H9 (cell line): ENCODE results near the gene SIDT2. TPM values are rescaled to one million over a fixed set of nuclear protein-coding genes. Genes with fewer than 3 reads are reported as not detected.
A peak's percentile ranks its signal among the peaks of the same experiment; 100 is the strongest.

Experiments used
- DNase-seq: peaks from one replicate; pipeline ENCODE4 v3.0.0-alpha.2; 2017
- H2AFZ ChIP-seq: one replicate; pipeline ENCODE4 v1.6.1; 2013; ENCODE audit warnings: mild to moderate bottlenecking, low read length, control low read depth, moderate library complexity
- H2AK5ac ChIP-seq: 2 replicates; pipeline ENCODE4 v1.6.1; 2013; ENCODE audit warnings: low read length, control low read depth, mixed read lengths; ENCODE audit not compliant: insufficient read length
- H2BK120ac ChIP-seq: one replicate; pipeline ENCODE4 v1.6.1; 2013; ENCODE audit warnings: low read depth, mild to moderate bottlenecking, low read length, control low read depth, inconsistent platforms; ENCODE audit not compliant: poor library complexity, severe bottlenecking
- H2BK12ac ChIP-seq: 2 replicates; pipeline ENCODE4 v1.6.1; 2013; ENCODE audit warnings: low read length, control low read depth, mixed read lengths, low read depth; ENCODE audit not compliant: insufficient read length
- H2BK15ac ChIP-seq: 2 replicates; pipeline ENCODE4 v1.6.1; 2013; ENCODE audit warnings: low read depth, low read length, control low read depth
- H2BK20ac ChIP-seq: one replicate; pipeline ENCODE4 v1.6.1; 2013; ENCODE audit warnings: low read depth, mild to moderate bottlenecking, low read length, control low read depth, inconsistent platforms; ENCODE audit not compliant: poor library complexity, severe bottlenecking
- H2BK5ac ChIP-seq: 2 replicates; pipeline ENCODE4 v1.6.1; 2013; ENCODE audit warnings: low read length, control low read depth, mixed read lengths; ENCODE audit not compliant: insufficient read length
- H3K14ac ChIP-seq: 2 replicates; pipeline ENCODE4 v1.6.1; 2013; ENCODE audit warnings: low read length, control low read depth; ENCODE audit not compliant: insufficient read depth
- H3K18ac ChIP-seq: 2 replicates; pipeline ENCODE4 v1.6.1; 2013; ENCODE audit warnings: low read depth, mild to moderate bottlenecking, mixed read lengths, low read length, control low read depth; ENCODE audit not compliant: insufficient read length
- H3K23ac ChIP-seq: 2 replicates; pipeline ENCODE4 v1.6.1; 2013; ENCODE audit warnings: low read length, control low read depth, mixed read lengths, low read depth; ENCODE audit not compliant: insufficient read length
- H3K23me2 ChIP-seq: 2 replicates; pipeline ENCODE4 v1.6.1; 2013; ENCODE audit warnings: low read depth, mild to moderate bottlenecking, mixed read lengths, low read length, control low read depth; ENCODE audit not compliant: insufficient read length, poor library complexity, severe bottlenecking
- H3K27ac ChIP-seq: 2 replicates; pipeline ENCODE4 v1.5.1; 2013; ENCODE audit warnings: low read length, control low read depth, mixed read lengths, low read depth; ENCODE audit not compliant: insufficient read length
- H3K27me3 ChIP-seq: 2 replicates; pipeline ENCODE4 v1.6.1; 2013; ENCODE audit warnings: low read length, control low read depth, inconsistent platforms; ENCODE audit not compliant: insufficient read depth
- H3K4ac ChIP-seq: 2 replicates; pipeline ENCODE4 v1.6.1; 2013; ENCODE audit warnings: low read depth, mild to moderate bottlenecking, control low read depth, inconsistent platforms, low read length, moderate library complexity
- H3K4me1 ChIP-seq: 2 replicates; pipeline ENCODE4 v1.6.1; 2013; ENCODE audit warnings: low read length, control low read depth, inconsistent platforms; ENCODE audit not compliant: insufficient read depth
- H3K4me2 ChIP-seq: 2 replicates; pipeline ENCODE4 v1.6.1; 2013; ENCODE audit warnings: low read length, control low read depth, mixed read lengths; ENCODE audit not compliant: insufficient read length, insufficient read depth
- H3K56ac ChIP-seq: 2 replicates; pipeline ENCODE4 v1.6.1; 2013; ENCODE audit warnings: low read depth, mild to moderate bottlenecking, mixed read lengths, low read length, control low read depth; ENCODE audit not compliant: insufficient read length
- H3K79me1 ChIP-seq: 2 replicates; pipeline ENCODE4 v1.6.1; 2013; ENCODE audit warnings: low read depth, mild to moderate bottlenecking, moderate library complexity, low read length, control low read depth, inconsistent platforms; ENCODE audit not compliant: insufficient read depth, poor library complexity, severe bottlenecking
- H3K79me2 ChIP-seq: 2 replicates; pipeline ENCODE4 v1.6.1; 2013; ENCODE audit warnings: low read length, control low read depth, inconsistent platforms; ENCODE audit not compliant: insufficient read depth
- H3K9ac ChIP-seq: 2 replicates; pipeline ENCODE4 v1.6.1; 2013; ENCODE audit warnings: low read length, control low read depth, mixed read lengths; ENCODE audit not compliant: insufficient read length; ENCODE audit errors: extremely low read depth
- H3K9me3 ChIP-seq: one replicate; pipeline ENCODE4 v1.6.1; 2013; ENCODE audit warnings: low read depth, low read length, inconsistent platforms; ENCODE audit not compliant: control insufficient read depth
- H3T11ph ChIP-seq: one replicate; pipeline ENCODE4 v1.6.1; 2013; ENCODE audit warnings: mild to moderate bottlenecking, low read length, control low read depth, inconsistent platforms
- H4K20me1 ChIP-seq: one replicate; pipeline ENCODE4 v1.6.1; 2013; ENCODE audit not compliant: control insufficient read depth, insufficient read length, insufficient read depth
- H4K5ac ChIP-seq: 2 replicates; pipeline ENCODE4 v1.6.1; 2013; ENCODE audit warnings: low read depth, mild to moderate bottlenecking, mixed read lengths, low read length, control low read depth; ENCODE audit not compliant: insufficient read length
- H4K8ac ChIP-seq: replicated peaks from 2 replicates; pipeline ENCODE4 v1.6.1; 2013; ENCODE audit warnings: low read length, control low read depth, mixed read lengths, low read depth; ENCODE audit not compliant: insufficient read length
- H4K91ac ChIP-seq: 2 replicates; pipeline ENCODE4 v1.6.1; 2013; ENCODE audit warnings: low read depth, mild to moderate bottlenecking, moderate library complexity, mixed read lengths, low read length, control low read depth; ENCODE audit not compliant: insufficient read length
- H3K27ac Mint-ChIP-seq, 3 experiments: 2 replicates in 2 of 3; 3 replicates in 1 of 3; pipeline ENCODE4 v1.8.0; 2020 to 2021; ENCODE audit warnings: mixed read lengths in 3 of 3, mild to moderate bottlenecking in 1 of 3, moderate library complexity in 1 of 3
- H3K27me3 Mint-ChIP-seq: 2 replicates; pipeline ENCODE4 v1.8.0; 2021; ENCODE audit warnings: low read depth, mild to moderate bottlenecking, moderate library complexity, mixed read lengths
- H3K36me3 Mint-ChIP-seq, 3 experiments: 2 replicates in 2 of 3; 3 replicates in 1 of 3; pipeline ENCODE4 v1.8.0; 2020 to 2021; ENCODE audit warnings: low read depth in 3 of 3, mixed read lengths in 3 of 3; ENCODE audit not compliant: insufficient read depth in 1 of 3
- H3K4me1 Mint-ChIP-seq, 2 experiments: 2 replicates each; pipeline ENCODE4 v1.8.0; 2020; ENCODE audit warnings: mixed read lengths in 2 of 2
- H3K4me3 Mint-ChIP-seq, 2 experiments: 2 replicates in 1 of 2; 3 replicates in 1 of 2; pipeline ENCODE4 v1.8.0; 2020 to 2021; ENCODE audit warnings: mild to moderate bottlenecking in 2 of 2, mixed read lengths in 2 of 2, moderate library complexity in 1 of 2
- H3K9me3 Mint-ChIP-seq, 2 experiments: 2 replicates in 1 of 2; 3 replicates in 1 of 2; pipeline ENCODE4 v1.8.0; 2020; ENCODE audit warnings: mild to moderate bottlenecking in 2 of 2, mixed read lengths in 2 of 2, moderate library complexity in 1 of 2
- WGBS: extraction: QIAGEN DNeasy Blood & Tissue Kit; methylation state at CpG from one replicate; pipeline ENCODE4 v1.1.7; 2013; ENCODE audit warnings: missing lambda C conversion rate, low lambda C conversion rate, mixed read lengths; ENCODE audit not compliant: insufficient read length; ENCODE audit errors: extremely low coverage; 5-methylcytosine and 5-hydroxymethylcytosine counted together
- total RNA-seq: library from RNA; stranded (reverse); gene quantifications from 2 replicates; pipeline ENCODE4 v1.2.1, GENCODE V29; 2021
- TF ChIP-seq, protein P1 (sequence below): fragments of 200-600 bp; sonication (generic); conservative IDR thresholded peaks from 3 replicates; pipeline ENCODE4 v1.8.0; 2021; ENCODE audit warnings: antibody characterized with exemption, mild to moderate bottlenecking

Gene SIDT2
- total RNA-seq, 1 experiment from 2014 or later, result 18.3 TPM

DNA sequence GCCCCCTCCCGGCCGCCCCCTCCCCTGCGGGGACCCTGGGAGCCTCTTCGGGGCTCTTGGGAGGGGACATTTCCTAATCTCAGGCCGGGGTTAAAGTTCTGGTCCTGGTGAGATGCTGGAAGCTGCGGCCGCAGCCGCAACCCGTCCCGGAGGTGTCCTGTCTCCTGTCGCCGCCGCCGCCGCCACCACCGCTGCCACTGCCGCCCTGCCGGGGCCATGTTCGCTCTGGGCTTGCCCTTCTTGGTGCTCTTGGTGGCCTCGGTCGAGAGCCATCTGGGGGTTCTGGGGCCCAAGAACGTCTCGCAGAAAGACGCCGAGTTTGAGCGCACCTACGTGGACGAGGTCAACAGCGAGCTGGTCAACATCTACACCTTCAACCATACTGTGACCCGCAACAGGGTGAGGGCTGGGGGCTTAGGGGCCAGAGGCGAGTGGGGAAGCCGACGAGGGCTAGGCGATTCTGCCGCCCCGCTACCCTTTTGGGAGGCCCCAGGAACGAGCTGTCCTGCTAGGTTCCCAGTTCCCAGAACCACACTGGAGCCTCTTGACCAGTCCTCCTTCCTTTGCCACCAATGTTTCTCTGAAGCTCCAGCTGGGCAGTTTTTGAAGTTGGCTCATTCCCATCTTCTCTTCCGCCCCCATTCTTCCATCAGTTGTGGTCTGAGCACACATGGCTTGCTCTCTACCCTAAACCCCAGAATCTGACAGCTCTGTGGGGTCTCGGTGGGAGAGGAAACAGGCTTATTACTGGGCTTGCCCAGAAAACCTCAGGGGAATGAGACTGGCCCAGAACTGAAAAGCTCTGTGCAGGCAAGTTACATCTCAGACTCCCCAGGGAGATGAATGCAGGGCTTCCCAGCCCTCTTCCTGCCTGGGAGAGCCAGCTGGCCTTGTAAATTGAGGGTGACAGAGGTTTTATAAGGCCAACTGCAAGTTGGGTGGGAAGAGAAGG, 781 bp downstream of the SIDT2 start:
- TF ChIP-seq, protein P1, sequence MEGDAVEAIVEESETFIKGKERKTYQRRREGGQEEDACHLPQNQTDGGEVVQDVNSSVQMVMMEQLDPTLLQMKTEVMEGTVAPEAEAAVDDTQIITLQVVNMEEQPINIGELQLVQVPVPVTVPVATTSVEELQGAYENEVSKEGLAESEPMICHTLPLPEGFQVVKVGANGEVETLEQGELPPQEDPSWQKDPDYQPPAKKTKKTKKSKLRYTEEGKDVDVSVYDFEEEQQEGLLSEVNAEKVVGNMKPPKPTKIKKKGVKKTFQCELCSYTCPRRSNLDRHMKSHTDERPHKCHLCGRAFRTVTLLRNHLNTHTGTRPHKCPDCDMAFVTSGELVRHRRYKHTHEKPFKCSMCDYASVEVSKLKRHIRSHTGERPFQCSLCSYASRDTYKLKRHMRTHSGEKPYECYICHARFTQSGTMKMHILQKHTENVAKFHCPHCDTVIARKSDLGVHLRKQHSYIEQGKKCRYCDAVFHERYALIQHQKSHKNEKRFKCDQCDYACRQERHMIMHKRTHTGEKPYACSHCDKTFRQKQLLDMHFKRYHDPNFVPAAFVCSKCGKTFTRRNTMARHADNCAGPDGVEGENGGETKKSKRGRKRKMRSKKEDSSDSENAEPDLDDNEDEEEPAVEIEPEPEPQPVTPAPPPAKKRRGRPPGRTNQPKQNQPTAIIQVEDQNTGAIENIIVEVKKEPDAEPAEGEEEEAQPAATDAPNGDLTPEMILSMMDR, result no peak
- Histone ChIP-seq H3K23me2 (peaks cover 14% of the 10 kb centered on the region), H2BK12ac (no peak overlapping the region), H3K79me2 (no peaks in the 10 kb centered on the region), H4K8ac (no peak overlapping the region), H2BK5ac (no peak overlapping the region), H3K9ac (peak overlapping the region; percentile 64), H3K9me3 (no peaks in the 10 kb centered on the region), H3K23ac (no peak overlapping the region), H3K4me2 (peak overlapping the region; percentile 95), H3K79me1 (no peaks in the 10 kb centered on the region), H3K4ac (no peak overlapping the region), H2BK15ac (no peak overlapping the region), H3K27ac (no peak overlapping the region), H3K56ac (no peak overlapping the region), H3K4me1 (peaks cover 6% of the 10 kb centered on the region; the same call in 1 of the 2 replicates), H2AFZ (no peak overlapping the region), H3K14ac (peak overlapping the region; percentile 85), H2BK20ac (no peak overlapping the region), H4K91ac (no peak overlapping the region), H2AK5ac (no peak overlapping the region), H3K18ac (peak overlapping the region; percentile 37), H4K5ac (no peak overlapping the region), H4K20me1 (no peaks in the 10 kb centered on the region), H2BK120ac (no peak overlapping the region), H3T11ph (no peak overlapping the region), H3K27me3 (no peaks in the 10 kb centered on the region)
- H3K4me3 Mint-ChIP-seq, result peak overlapping the region; percentile 90 to 97
- H3K4me1 Mint-ChIP-seq, result peaks cover 21 to 28% of the 10 kb centered on the region in 2 experiments
- WGBS, result no CpG with 5 or more reads among the region's 39 CpGs
- H3K36me3 Mint-ChIP-seq, result peaks cover 0 to 23% (median 13%) of the 10 kb centered on the region in 3 experiments; a peak in 4 of 7 replicates
- no peaks in the 10 kb centered on the region for H3K9me3 Mint-ChIP-seq
- peak; percentile 29 for DNase-seq
- peak overlapping the region in 2 of 3 experiments; percentile 84 to 91; a peak in 3 of 7 replicates for H3K27ac Mint-ChIP-seq
- H3K27me3 Mint-ChIP-seq, result peaks cover 4% of the 10 kb centered on the region; the same call in 1 of the 2 replicates
